ENCODE results near the gene DBP.

DNA sequence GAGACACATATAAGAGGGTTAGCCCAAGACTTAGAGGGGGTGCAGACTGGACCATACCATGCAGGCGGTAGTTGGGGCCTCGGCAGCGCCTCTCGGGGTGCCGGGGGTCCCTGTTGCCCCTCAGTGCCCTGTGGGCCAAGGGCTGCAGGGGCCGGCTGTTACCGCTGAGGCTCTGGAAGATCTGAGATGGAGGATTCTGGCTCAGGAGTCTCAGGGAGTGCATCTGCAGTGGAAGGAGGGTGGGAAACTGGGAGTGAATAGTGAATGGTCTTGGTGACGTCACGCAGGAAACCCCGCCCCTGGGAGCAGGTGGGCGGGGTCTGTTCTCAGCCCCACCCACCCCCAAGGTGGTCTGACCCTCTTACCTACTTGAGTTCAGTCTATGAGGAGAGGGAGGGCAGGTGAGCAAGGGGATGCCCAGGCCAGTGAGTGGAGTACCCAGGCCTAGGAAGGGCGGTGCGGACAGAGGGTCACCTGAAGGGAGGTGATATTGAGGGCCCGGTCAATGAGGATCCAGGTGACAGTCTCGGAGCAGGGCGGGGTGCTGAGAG, 1.7 kb upstream of the DBP start:
- TF ChIP-seq POLR2AphosphoS5 (IDR thresholded peaks at IDR 0.05; ENCODE audit: low read depth) (peak; percentile 88), EZH2 (IDR thresholded peaks at IDR 0.05; ENCODE audit: low read depth, unreplicated experiment) (no peak), JUNB (IDR thresholded peaks at IDR 0.05; ENCODE audit: unreplicated experiment) (no peak), CREB1 (CRISPR knock-in tag; IDR thresholded peaks at IDR 0.05; ENCODE audit: low read depth) (peak; percentile 95), ZNF331 (CRISPR knock-in tag; IDR thresholded peaks at IDR 0.05; ENCODE audit: low read depth) (no peak), STAT1 (IDR thresholded peaks at IDR 0.05; ENCODE audit: unreplicated experiment) (no peak)
- TF ChIP-seq, protein P1, sequence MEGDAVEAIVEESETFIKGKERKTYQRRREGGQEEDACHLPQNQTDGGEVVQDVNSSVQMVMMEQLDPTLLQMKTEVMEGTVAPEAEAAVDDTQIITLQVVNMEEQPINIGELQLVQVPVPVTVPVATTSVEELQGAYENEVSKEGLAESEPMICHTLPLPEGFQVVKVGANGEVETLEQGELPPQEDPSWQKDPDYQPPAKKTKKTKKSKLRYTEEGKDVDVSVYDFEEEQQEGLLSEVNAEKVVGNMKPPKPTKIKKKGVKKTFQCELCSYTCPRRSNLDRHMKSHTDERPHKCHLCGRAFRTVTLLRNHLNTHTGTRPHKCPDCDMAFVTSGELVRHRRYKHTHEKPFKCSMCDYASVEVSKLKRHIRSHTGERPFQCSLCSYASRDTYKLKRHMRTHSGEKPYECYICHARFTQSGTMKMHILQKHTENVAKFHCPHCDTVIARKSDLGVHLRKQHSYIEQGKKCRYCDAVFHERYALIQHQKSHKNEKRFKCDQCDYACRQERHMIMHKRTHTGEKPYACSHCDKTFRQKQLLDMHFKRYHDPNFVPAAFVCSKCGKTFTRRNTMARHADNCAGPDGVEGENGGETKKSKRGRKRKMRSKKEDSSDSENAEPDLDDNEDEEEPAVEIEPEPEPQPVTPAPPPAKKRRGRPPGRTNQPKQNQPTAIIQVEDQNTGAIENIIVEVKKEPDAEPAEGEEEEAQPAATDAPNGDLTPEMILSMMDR (conservative IDR thresholded peaks at IDR 0.05; ENCODE audit: low read depth in 2 of 2): no peak
- TF ChIP-seq, protein P2, sequence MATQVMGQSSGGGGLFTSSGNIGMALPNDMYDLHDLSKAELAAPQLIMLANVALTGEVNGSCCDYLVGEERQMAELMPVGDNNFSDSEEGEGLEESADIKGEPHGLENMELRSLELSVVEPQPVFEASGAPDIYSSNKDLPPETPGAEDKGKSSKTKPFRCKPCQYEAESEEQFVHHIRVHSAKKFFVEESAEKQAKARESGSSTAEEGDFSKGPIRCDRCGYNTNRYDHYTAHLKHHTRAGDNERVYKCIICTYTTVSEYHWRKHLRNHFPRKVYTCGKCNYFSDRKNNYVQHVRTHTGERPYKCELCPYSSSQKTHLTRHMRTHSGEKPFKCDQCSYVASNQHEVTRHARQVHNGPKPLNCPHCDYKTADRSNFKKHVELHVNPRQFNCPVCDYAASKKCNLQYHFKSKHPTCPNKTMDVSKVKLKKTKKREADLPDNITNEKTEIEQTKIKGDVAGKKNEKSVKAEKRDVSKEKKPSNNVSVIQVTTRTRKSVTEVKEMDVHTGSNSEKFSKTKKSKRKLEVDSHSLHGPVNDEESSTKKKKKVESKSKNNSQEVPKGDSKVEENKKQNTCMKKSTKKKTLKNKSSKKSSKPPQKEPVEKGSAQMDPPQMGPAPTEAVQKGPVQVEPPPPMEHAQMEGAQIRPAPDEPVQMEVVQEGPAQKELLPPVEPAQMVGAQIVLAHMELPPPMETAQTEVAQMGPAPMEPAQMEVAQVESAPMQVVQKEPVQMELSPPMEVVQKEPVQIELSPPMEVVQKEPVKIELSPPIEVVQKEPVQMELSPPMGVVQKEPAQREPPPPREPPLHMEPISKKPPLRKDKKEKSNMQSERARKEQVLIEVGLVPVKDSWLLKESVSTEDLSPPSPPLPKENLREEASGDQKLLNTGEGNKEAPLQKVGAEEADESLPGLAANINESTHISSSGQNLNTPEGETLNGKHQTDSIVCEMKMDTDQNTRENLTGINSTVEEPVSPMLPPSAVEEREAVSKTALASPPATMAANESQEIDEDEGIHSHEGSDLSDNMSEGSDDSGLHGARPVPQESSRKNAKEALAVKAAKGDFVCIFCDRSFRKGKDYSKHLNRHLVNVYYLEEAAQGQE (IDR thresholded peaks at IDR 0.05; ENCODE audit: unreplicated experiment): no peak
- TF ChIP-seq, protein P3, sequence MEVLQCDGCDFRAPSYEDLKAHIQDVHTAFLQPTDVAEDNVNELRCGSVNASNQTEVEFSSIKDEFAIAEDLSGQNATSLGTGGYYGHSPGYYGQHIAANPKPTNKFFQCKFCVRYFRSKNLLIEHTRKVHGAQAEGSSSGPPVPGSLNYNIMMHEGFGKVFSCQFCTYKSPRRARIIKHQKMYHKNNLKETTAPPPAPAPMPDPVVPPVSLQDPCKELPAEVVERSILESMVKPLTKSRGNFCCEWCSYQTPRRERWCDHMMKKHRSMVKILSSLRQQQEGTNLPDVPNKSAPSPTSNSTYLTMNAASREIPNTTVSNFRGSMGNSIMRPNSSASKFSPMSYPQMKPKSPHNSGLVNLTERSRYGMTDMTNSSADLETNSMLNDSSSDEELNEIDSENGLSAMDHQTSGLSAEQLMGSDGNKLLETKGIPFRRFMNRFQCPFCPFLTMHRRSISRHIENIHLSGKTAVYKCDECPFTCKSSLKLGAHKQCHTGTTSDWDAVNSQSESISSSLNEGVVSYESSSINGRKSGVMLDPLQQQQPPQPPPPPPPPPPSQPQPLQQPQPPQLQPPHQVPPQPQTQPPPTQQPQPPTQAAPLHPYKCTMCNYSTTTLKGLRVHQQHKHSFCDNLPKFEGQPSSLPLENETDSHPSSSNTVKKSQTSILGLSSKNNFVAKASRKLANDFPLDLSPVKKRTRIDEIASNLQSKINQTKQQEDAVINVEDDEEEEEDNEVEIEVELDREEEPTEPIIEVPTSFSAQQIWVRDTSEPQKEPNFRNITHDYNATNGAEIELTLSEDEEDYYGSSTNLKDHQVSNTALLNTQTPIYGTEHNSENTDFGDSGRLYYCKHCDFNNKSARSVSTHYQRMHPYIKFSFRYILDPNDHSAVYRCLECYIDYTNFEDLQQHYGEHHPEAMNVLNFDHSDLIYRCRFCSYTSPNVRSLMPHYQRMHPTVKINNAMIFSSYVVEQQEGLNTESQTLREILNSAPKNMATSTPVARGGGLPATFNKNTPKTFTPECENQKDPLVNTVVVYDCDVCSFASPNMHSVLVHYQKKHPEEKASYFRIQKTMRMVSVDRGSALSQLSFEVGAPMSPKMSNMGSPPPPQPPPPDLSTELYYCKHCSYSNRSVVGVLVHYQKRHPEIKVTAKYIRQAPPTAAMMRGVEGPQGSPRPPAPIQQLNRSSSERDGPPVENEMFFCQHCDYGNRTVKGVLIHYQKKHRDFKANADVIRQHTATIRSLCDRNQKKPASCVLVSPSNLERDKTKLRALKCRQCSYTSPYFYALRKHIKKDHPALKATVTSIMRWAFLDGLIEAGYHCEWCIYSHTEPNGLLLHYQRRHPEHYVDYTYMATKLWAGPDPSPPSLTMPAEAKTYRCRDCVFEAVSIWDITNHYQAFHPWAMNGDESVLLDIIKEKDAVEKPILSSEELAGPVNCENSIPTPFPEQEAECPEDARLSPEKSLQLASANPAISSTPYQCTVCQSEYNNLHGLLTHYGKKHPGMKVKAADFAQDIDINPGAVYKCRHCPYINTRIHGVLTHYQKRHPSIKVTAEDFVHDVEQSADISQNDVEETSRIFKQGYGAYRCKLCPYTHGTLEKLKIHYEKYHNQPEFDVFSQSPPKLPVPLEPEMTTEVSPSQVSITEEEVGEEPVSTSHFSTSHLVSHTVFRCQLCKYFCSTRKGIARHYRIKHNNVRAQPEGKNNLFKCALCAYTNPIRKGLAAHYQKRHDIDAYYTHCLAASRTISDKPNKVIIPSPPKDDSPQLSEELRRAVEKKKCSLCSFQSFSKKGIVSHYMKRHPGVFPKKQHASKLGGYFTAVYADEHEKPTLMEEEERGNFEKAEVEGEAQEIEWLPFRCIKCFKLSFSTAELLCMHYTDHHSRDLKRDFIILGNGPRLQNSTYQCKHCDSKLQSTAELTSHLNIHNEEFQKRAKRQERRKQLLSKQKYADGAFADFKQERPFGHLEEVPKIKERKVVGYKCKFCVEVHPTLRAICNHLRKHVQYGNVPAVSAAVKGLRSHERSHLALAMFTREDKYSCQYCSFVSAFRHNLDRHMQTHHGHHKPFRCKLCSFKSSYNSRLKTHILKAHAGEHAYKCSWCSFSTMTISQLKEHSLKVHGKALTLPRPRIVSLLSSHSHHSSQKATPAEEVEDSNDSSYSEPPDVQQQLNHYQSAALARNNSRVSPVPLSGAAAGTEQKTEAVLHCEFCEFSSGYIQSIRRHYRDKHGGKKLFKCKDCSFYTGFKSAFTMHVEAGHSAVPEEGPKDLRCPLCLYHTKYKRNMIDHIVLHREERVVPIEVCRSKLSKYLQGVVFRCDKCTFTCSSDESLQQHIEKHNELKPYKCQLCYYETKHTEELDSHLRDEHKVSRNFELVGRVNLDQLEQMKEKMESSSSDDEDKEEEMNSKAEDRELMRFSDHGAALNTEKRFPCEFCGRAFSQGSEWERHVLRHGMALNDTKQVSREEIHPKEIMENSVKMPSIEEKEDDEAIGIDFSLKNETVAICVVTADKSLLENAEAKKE (CRISPR knock-in tag; IDR thresholded peaks at IDR 0.05): no peak

Data from GM23338 (cell line).